Testis (tissue), 3 donors: Measurements from ENCODE around the gene ESRRA. TPM values are rescaled to one million over a fixed set of nuclear protein-coding genes. Genes with fewer than 3 reads are reported as not detected.

ENCODE experiments used
- DNase-seq: peaks from one replicate; pipeline ENCODE4 v3.0.0-alpha.2; 2019
- H3K27ac ChIP-seq, 2 donors: fragments of 200-600 bp; sonication (generic); one replicate each; pipeline ENCODE4 v1.5.1; 2019
- H3K27me3 ChIP-seq: fragments of 200-600 bp; sonication (generic); one replicate; pipeline ENCODE4 v1.5.1; 2019
- H3K36me3 ChIP-seq: fragments of 200-600 bp; sonication (generic); one replicate; pipeline ENCODE4 v1.5.1; 2017; ENCODE audit warnings: low read depth; ENCODE audit errors: missing control alignments
- H3K4me1 ChIP-seq: fragments of 200-600 bp; sonication (generic); one replicate; pipeline ENCODE4 v1.5.1; 2019
- H3K4me3 ChIP-seq, 2 donors: fragments of 200-600 bp; sonication (generic); one replicate each; pipeline ENCODE4 v1.5.1; 2017 to 2019
- H3K9me3 ChIP-seq: fragments of 200-600 bp; sonication (generic); one replicate; pipeline ENCODE4 v1.5.1; 2017
- CTCF ChIP-seq, 3 experiments: fragments of 450-650 bp in 2 of 3; fragments of 200-600 bp in 1 of 3; sonication (generic) in 1 of 3; IDR thresholded peaks; one replicate each; pipeline ENCODE4 v1.5.1; 2016 to 2019; ENCODE audit warnings: antibody characterized with exemption in 3 of 3, mild to moderate bottlenecking in 2 of 3, moderate library complexity in 1 of 3
- POLR2A ChIP-seq: fragments of 450-650 bp; IDR thresholded peaks from one replicate; pipeline ENCODE4 v1.6.1; 2017; ENCODE audit warnings: antibody characterized with exemption, mild to moderate bottlenecking, moderate library complexity
- WGBS, 2 donors: methylation state at CpG; one replicate each; pipeline ENCODE4 v1.1.5; 2018; 5-methylcytosine and 5-hydroxymethylcytosine counted together
- intact Hi-C: fragments of 100-400 bp; cut with DNase I; formaldehyde crosslinking; loops from one replicate; pipeline ENCODE4 v1.15.1; 2023; ENCODE audit warnings: low total_unique reads
- polyA plus RNA-seq: library from polyadenylated mRNA; stranded (reverse); fragments of 350-450 nt; fragmentation: Illumina TruSeq; extraction: RNeasy Lipid Tissue Mini Kit (QIAGEN cat#74804); gene quantifications from one replicate; pipeline ENCODE4 v1.2.3, GENCODE V29; 2014; ENCODE audit warnings: low read depth, low replicate concordance; ENCODE audit not compliant: insufficient read depth
- total RNA-seq, 2 donors: library from RNA; depleted of rRNA; stranded (reverse); fragments of >200 nt; gene quantifications; one replicate each; pipeline ENCODE4 v1.2.3, GENCODE V29; 2016

Gene ESRRA
- total and polyA plus RNA-seq, 3 donors from 2014 or later: 13.7 to 22.0 (median 19.3) TPM

GRCh38 chr11:64260147-64260708, 45.1 kb upstream of the ESRRA start:
- Histone ChIP-seq H3K4me1 (peaks cover 6% of the 10 kb centered on the region), H3K36me3 (no peaks in the 10 kb centered on the region), H3K27ac (no peak overlapping the region), H3K27me3 (no peaks in the 10 kb centered on the region), H3K4me3 (no peak overlapping the region), H3K9me3 (no peaks in the 10 kb centered on the region)
- TF ChIP-seq CTCF (IDR thresholded peaks at IDR 0.05) (no peak), POLR2A (no peak)
- intact Hi-C loops: no loop called here
- DNase-seq: no peak
- WGBS, 2 donors: 86 to 94% methylated on average over 6 of the region's 6 CpGs

- no peak for TF ChIP-seq CTCF (IDR thresholded peaks at IDR 0.05)
- H3K4me1 ChIP-seq: peaks cover 8% of the 10 kb centered on the region
- intact Hi-C loops: no loop called here
- WGBS, 2 donors: 91 to 93% methylated on average over 7 to 18 of the region's 18 CpGs
- H3K27ac ChIP-seq: no peak overlapping the region
- H3K4me3 ChIP-seq: no peak overlapping the region
- H3K9me3 ChIP-seq: no peaks in the 10 kb centered on the region
- H3K36me3 ChIP-seq: no peaks in the 10 kb centered on the region
- H3K27me3 ChIP-seq: no peaks in the 10 kb centered on the region
- no peak for DNase-seq
These were observed 43.7 kb upstream of the ESRRA start for GRCh38 chr11:64261556-64262080.

GRCh38 chr11:64262271-64263002, 42.9 kb upstream of the ESRRA start:
- no peaks in the 10 kb centered on the region for H3K9me3 ChIP-seq
- H3K27ac ChIP-seq: no peak overlapping the region
- H3K36me3 ChIP-seq: no peaks in the 10 kb centered on the region
- 94 to 97% methylated on average over 11 to 37 of the region's 42 CpGs for WGBS, 2 donors
- DNase-seq: no peak
- intact Hi-C loops: no loop called here
- no peak for TF ChIP-seq CTCF (IDR thresholded peaks at IDR 0.05)
- TF ChIP-seq POLR2A: no peak
- no peaks in the 10 kb centered on the region for H3K27me3 ChIP-seq
- H3K4me3 ChIP-seq: no peak overlapping the region
- H3K4me1 ChIP-seq: peaks cover 16% of the 10 kb centered on the region

- TF ChIP-seq CTCF (IDR thresholded peaks at IDR 0.05): no peak
- no peak for TF ChIP-seq POLR2A
- H3K4me3 ChIP-seq: no peak overlapping the region
- WGBS, 2 donors: 81 to 89% methylated on average over 10 to 29 of the region's 29 CpGs
- DNase-seq: no peak
- peaks cover 23% of the 10 kb centered on the region for H3K4me1 ChIP-seq
- no peaks in the 10 kb centered on the region for H3K9me3 ChIP-seq
- H3K27ac ChIP-seq: no peak overlapping the region
- no peaks in the 10 kb centered on the region for H3K36me3 ChIP-seq
- H3K27me3 ChIP-seq: no peaks in the 10 kb centered on the region
- intact Hi-C loops: no loop called here
These were observed 42.0 kb upstream of the ESRRA start for GRCh38 chr11:64263021-64263946.
